H1 (cell line): ENCODE measurements around the gene DHX9. TPM values are rescaled to one million over a fixed set of nuclear protein-coding genes. Genes with fewer than 3 reads are reported as not detected.

ENCODE experiments used
- CTCF ChIA-PET: fragments of 300-600 bp; sonication (Branson Sonifier 250); formaldehyde crosslinking; loops from one replicate; lab custom pipeline; 2021; ENCODE audit not compliant: partially characterized antibody; lab: Charles Lee
- POLR2A ChIA-PET: fragments of 300-600 bp; sonication (Branson Sonifier 250); formaldehyde crosslinking; loops from one replicate; lab custom pipeline; 2021; ENCODE audit warnings: inconsistent platforms; ENCODE audit not compliant: partially characterized antibody; lab: Charles Lee
- DNase-seq, 2 experiments: peaks; one replicate each; pipeline versions ENCODE4 v3.0.0 to v3.0.0-alpha.2; 2010 to 2022; ENCODE audit warnings: low spot score in 2 of 2, low read depth in 1 of 2, mixed read lengths in 1 of 2
- FAIRE-seq: peaks from 2 replicates; lab custom pipeline; 2011; peaks lifted over from hg19 to GRCh38; lab: Jason Lieb, UNC
- H2AFZ ChIP-seq: 2 replicates; pipeline ENCODE4 v1.8.1; 2012; ENCODE audit warnings: low read length, inconsistent platforms
- H2AK5ac ChIP-seq: 2 replicates; pipeline ENCODE4 v1.6.1; 2013; ENCODE audit warnings: low read depth, low read length
- H2BK120ac ChIP-seq: replicated peaks from 2 replicates; pipeline ENCODE3; 2013; ENCODE audit warnings: low read depth, low read length, inconsistent platforms
- H2BK12ac ChIP-seq: 2 replicates; pipeline ENCODE4 v1.6.1; 2013; ENCODE audit warnings: low read depth, low read length
- H2BK15ac ChIP-seq: 2 replicates; pipeline ENCODE4 v1.6.1; 2013; ENCODE audit warnings: low read length
- H2BK20ac ChIP-seq: 2 replicates; pipeline ENCODE4 v1.6.1; 2013; ENCODE audit warnings: low read length
- H2BK5ac ChIP-seq: 2 replicates; pipeline ENCODE4 v1.6.1; 2013; ENCODE audit warnings: low read depth, low read length
- H3K14ac ChIP-seq: 2 replicates; pipeline ENCODE4 v1.6.1; 2013; ENCODE audit warnings: inconsistent platforms; ENCODE audit not compliant: insufficient read length
- H3K18ac ChIP-seq: 2 replicates; pipeline ENCODE4 v1.6.1; 2013; ENCODE audit warnings: low read length; ENCODE audit errors: extremely low read depth
- H3K23ac ChIP-seq: 2 replicates; pipeline ENCODE4 v1.6.1; 2013; ENCODE audit warnings: inconsistent platforms; ENCODE audit not compliant: insufficient read length
- H3K23me2 ChIP-seq: 2 replicates; pipeline ENCODE4 v1.6.1; 2013; ENCODE audit warnings: low read depth, low read length
- H3K27ac ChIP-seq: 2 replicates; pipeline ENCODE4 v1.6.1; 2011; ENCODE audit warnings: low read depth, low read length, inconsistent platforms
- H3K27me3 ChIP-seq, 4 experiments: replicated peaks in 1 of 4; 1 replicate in 1 of 4; 2 replicates in 3 of 4; pipeline versions ENCODE4 v1.6.1 to v1.8.1; 2011 to 2013; ENCODE audit warnings: low read length in 3 of 4, mild to moderate bottlenecking in 3 of 4, inconsistent platforms in 2 of 4, mixed read lengths in 2 of 4, moderate library complexity in 1 of 4; ENCODE audit not compliant: control insufficient read depth in 3 of 4, insufficient read depth in 3 of 4; ENCODE audit errors: extremely low read depth in 1 of 4
- H3K36me3 ChIP-seq, 4 experiments: 2 replicates each; pipeline versions ENCODE4 v1.6.1 to v1.8.1; 2011 to 2013; ENCODE audit warnings: mild to moderate bottlenecking in 4 of 4, low read length in 3 of 4, moderate library complexity in 2 of 4, control low read depth in 1 of 4, inconsistent platforms in 1 of 4; ENCODE audit not compliant: insufficient read depth in 4 of 4, control insufficient read depth in 2 of 4
- H3K4ac ChIP-seq: replicated peaks from 2 replicates; pipeline ENCODE3; 2013; ENCODE audit warnings: low read length, low read depth, mixed read lengths, inconsistent platforms; ENCODE audit not compliant: insufficient read length
- H3K4me1 ChIP-seq, 4 experiments: replicated peaks in 1 of 4; 1 replicate in 1 of 4; 2 replicates in 3 of 4; pipeline versions ENCODE4 v1.6.1 to v1.8.1; 2011 to 2013; ENCODE audit warnings: low read length in 3 of 4, inconsistent platforms in 2 of 4, mixed read lengths in 1 of 4; ENCODE audit not compliant: insufficient read depth in 4 of 4, control insufficient read depth in 3 of 4
- H3K4me2 ChIP-seq, 2 experiments: 2 replicates each; pipeline versions ENCODE4 v1.6.1 to v1.8.1; 2011 to 2013; ENCODE audit warnings: low read depth in 2 of 2, low read length in 2 of 2, control low read depth in 1 of 2, inconsistent platforms in 1 of 2, mild to moderate bottlenecking in 1 of 2; ENCODE audit not compliant: insufficient read depth in 1 of 2
- H3K4me3 ChIP-seq, 4 experiments: fragments of 200-600, 300-600 bp in 1 of 4; sonication (generic), shearing (Covaris generic), sonication (Bioruptor Twin) in 1 of 4; 2 replicates each; pipeline versions ENCODE4 v1.5.1 to v1.8.1; 2011 to 2016; ENCODE audit warnings: low read length in 4 of 4, low read depth in 3 of 4, control low read depth in 2 of 4, inconsistent platforms in 2 of 4, mild to moderate bottlenecking in 2 of 4, mixed read lengths in 1 of 4, moderate library complexity in 1 of 4; ENCODE audit not compliant: insufficient read depth in 2 of 4; ENCODE audit errors: extremely low read depth in 1 of 4
- H3K56ac ChIP-seq: replicated peaks from 2 replicates; pipeline ENCODE3; 2013; ENCODE audit warnings: low read depth, mild to moderate bottlenecking, mixed read lengths, low read length, inconsistent platforms; ENCODE audit not compliant: insufficient read length
- H3K79me1 ChIP-seq: 2 replicates; pipeline ENCODE4 v1.6.1; 2013; ENCODE audit warnings: low read depth, low read length, control low read depth
- H3K79me2 ChIP-seq, 2 experiments: 2 replicates each; pipeline versions ENCODE4 v1.6.1 to v1.8.1; 2012 to 2013; ENCODE audit warnings: low read length in 2 of 2, mild to moderate bottlenecking in 2 of 2, inconsistent platforms in 1 of 2; ENCODE audit not compliant: insufficient read depth in 2 of 2, control insufficient read depth in 1 of 2
- H3K9ac ChIP-seq, 4 experiments: replicated peaks in 1 of 4; 1 replicate in 1 of 4; 2 replicates in 3 of 4; pipeline versions ENCODE4 v1.6.1 to v1.8.1; 2011 to 2013; ENCODE audit warnings: low read depth in 3 of 4, low read length in 3 of 4, control low read depth in 2 of 4, mild to moderate bottlenecking in 2 of 4, moderate library complexity in 2 of 4, inconsistent platforms in 1 of 4; ENCODE audit errors: extremely low read depth in 1 of 4
- H3K9me3 ChIP-seq, 2 experiments: 2 replicates each; pipeline versions ENCODE4 v1.6.1 to v1.8.1; 2012 to 2013; ENCODE audit warnings: mild to moderate bottlenecking in 2 of 2, moderate library complexity in 2 of 2, control low read depth in 1 of 2, inconsistent platforms in 1 of 2, low read depth in 1 of 2, low read length in 1 of 2, mixed read lengths in 1 of 2; ENCODE audit not compliant: insufficient read depth in 2 of 2
- H4K20me1 ChIP-seq, 2 experiments: replicated peaks in 1 of 2; 2 replicates each; pipeline versions ENCODE3 to v1.8.1; 2011 to 2013; ENCODE audit warnings: inconsistent platforms in 2 of 2, low read length in 2 of 2, mild to moderate bottlenecking in 1 of 2; ENCODE audit not compliant: insufficient read depth in 2 of 2, control insufficient read depth in 1 of 2
- H4K5ac ChIP-seq: 2 replicates; pipeline ENCODE4 v1.6.1; 2013; ENCODE audit warnings: low read length, low read depth, mixed read lengths, inconsistent platforms; ENCODE audit not compliant: insufficient read length
- H4K8ac ChIP-seq: 2 replicates; pipeline ENCODE4 v1.8.0; 2013; ENCODE audit warnings: mild to moderate bottlenecking, moderate library complexity, low read length, inconsistent platforms; ENCODE audit not compliant: insufficient read depth; ENCODE audit errors: extremely low read depth
- H4K91ac ChIP-seq: replicated peaks from 2 replicates; pipeline ENCODE3; 2013; ENCODE audit warnings: low read length, mixed read lengths, inconsistent platforms; ENCODE audit not compliant: insufficient read length
- ASH2L ChIP-seq: fragments of 200-600, 300-600 bp; sonication (generic); IDR thresholded peaks from one replicate; pipeline ENCODE4 v1.7.1; 2017; ENCODE audit warnings: low read length
- CBX8 ChIP-seq: fragments of 300-800, 300-1000 bp; sonication (generic); IDR thresholded peaks from 2 replicates; pipeline ENCODE4 v1.7.1; 2016; ENCODE audit warnings: low read depth, low read length, borderline replicate concordance
- CEBPB ChIP-seq: IDR thresholded peaks from 2 replicates; pipeline ENCODE4 v1.6.1; 2012; ENCODE audit warnings: low read depth, low read length
- EP300 ChIP-seq, 2 experiments: IDR thresholded peaks; 1 replicate in 1 of 2; 2 replicates in 1 of 2; pipeline ENCODE4 v1.6.1; 2011 to 2012; ENCODE audit warnings: low read depth in 2 of 2, low read length in 2 of 2, mild to moderate bottlenecking in 2 of 2, borderline replicate concordance in 1 of 2, inconsistent platforms in 1 of 2, moderate library complexity in 1 of 2
- MAFK ChIP-seq: IDR thresholded peaks from 2 replicates; pipeline ENCODE4 v1.6.1; 2012; ENCODE audit warnings: low read depth, mild to moderate bottlenecking, improper control_type of control experiment, low read length
- NANOG ChIP-seq: IDR thresholded peaks from 2 replicates; pipeline ENCODE4 v1.6.1; 2011; ENCODE audit warnings: low read length, low read depth, mild to moderate bottlenecking, inconsistent platforms; ENCODE audit not compliant: insufficient read depth, poor library complexity, severe bottlenecking
- PHF8 ChIP-seq: fragments of 200-600 bp; sonication (generic); conservative IDR thresholded peaks from 2 replicates; pipeline ENCODE4 v1.7.1; 2012; ENCODE audit warnings: low read depth, mild to moderate bottlenecking, inconsistent platforms, low read length, moderate library complexity
- POLR2AphosphoS5 ChIP-seq: IDR thresholded peaks from 2 replicates; pipeline ENCODE4 v1.6.1; 2011; ENCODE audit warnings: low read depth, low read length
- RBBP5 ChIP-seq: IDR thresholded peaks from 2 replicates; pipeline ENCODE4 v1.7.1; 2012; ENCODE audit warnings: low read depth, mild to moderate bottlenecking, inconsistent platforms, low read length, moderate library complexity, borderline replicate concordance
- RXRA ChIP-seq: IDR thresholded peaks from 2 replicates; pipeline ENCODE4 v1.6.1; 2011; ENCODE audit warnings: low read depth, mild to moderate bottlenecking, low read length, moderate library complexity; ENCODE audit not compliant: insufficient read depth
- SIN3A ChIP-seq, 2 experiments: IDR thresholded peaks in 1 of 2; conservative IDR thresholded peaks in 1 of 2; 2 replicates each; pipeline ENCODE4 v1.6.1; 2011 to 2012; ENCODE audit warnings: low read length in 2 of 2, improper control_type of control experiment in 1 of 2, low read depth in 1 of 2, mild to moderate bottlenecking in 1 of 2
- SP1 ChIP-seq: IDR thresholded peaks from 2 replicates; pipeline ENCODE4 v1.6.1; 2011; ENCODE audit warnings: low read depth, low read length
- ZNF274 ChIP-seq: IDR thresholded peaks from 2 replicates; pipeline ENCODE4 v1.7.0; 2012; ENCODE audit warnings: low read length, borderline replicate concordance; ENCODE audit errors: extremely low read depth
- polyA plus RNA-seq, 7 experiments: library from polyadenylated mRNA; depleted of rRNA in 3 of 7; stranded (reverse) in 5 of 7; unstranded in 2 of 7; fragments of >200 nt in 5 of 7; fragments of 200-250 nt in 2 of 7; gene quantifications; 1 replicate in 5 of 7; 2 replicates in 1 of 7; 4 replicates in 1 of 7; pipeline versions ENCODE4 v1.2.1 to v1.2.3, GENCODE V29; 2011 to 2013; ENCODE audit warnings: missing spikeins in 2 of 7, mixed read lengths in 2 of 7
- total RNA-seq: library from RNA; stranded (reverse); fragmentation: NEBNext Ultra II Directional; extraction: Animal tissue kit (Norgen Biotek cat#: 25700); gene quantifications from 2 replicates; pipeline ENCODE4 v1.2.1, GENCODE V29; 2021
- TF ChIP-seq, protein P1 (sequence below): IDR thresholded peaks from 2 replicates; pipeline ENCODE4 v1.6.1; 2011; ENCODE audit warnings: low read depth, mild to moderate bottlenecking, low read length; ENCODE audit not compliant: insufficient read depth

Gene DHX9
- total and polyA plus RNA-seq, 2 of the 8 experiments (the other 6 are each of a cell fraction or from before 2014, with no cell fraction given), result 153 to 333 TPM

DNA sequence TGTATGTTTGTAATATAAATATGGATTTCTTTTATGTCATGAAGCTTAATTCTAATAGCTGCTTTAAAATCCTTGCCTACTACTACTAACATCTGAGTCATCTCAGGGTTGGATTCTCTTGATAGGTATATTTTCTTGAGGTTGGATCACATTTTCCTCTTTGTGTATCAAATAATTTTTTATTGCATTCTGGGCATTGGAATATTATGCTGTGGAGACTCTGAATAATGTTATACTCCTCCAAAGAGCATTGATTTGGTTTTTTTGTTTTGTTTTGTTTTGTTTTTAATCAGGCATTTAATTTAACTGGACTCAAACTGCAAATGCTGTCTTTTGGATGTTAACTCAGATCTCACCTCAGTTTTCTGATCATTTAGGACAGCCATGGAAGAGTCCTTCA lies 8.0 kb downstream of the DHX9 start:
- peaks cover 31 to 55% of the 10 kb centered on the region in 2 experiments for H4K20me1 ChIP-seq
- no peak overlapping the region for H3K23ac ChIP-seq
- no peak overlapping the region for H3K9ac ChIP-seq
- H4K8ac ChIP-seq, result no peak overlapping the region
- no peak overlapping the region for H3K27ac ChIP-seq
- H3K23me2 ChIP-seq, result no peaks in the 10 kb centered on the region
- POLR2A ChIA-PET, result interaction anchor here (1.4 to 7.9 kb wide), 7 partner anchors 8 to 47 kb away, joined by 3 to 93 read pairs (median 26); no protein-coding TSS in a partner anchor
- CTCF ChIA-PET, result interaction anchor here (2.0 kb wide), 1 partner anchor 36 kb away, joined by 8 read pairs; no protein-coding TSS in a partner anchor
- peaks cover 42 to 100% of the 10 kb centered on the region in 2 experiments for H3K79me2 ChIP-seq
- H3K4me2 ChIP-seq, result no peak overlapping the region
- H2BK5ac ChIP-seq, result no peak overlapping the region
- H4K91ac ChIP-seq, result no peak overlapping the region
- H3K27me3 ChIP-seq, result no peaks in the 10 kb centered on the region
- no peak overlapping the region for H3K56ac ChIP-seq
- DNase-seq, result no peak
- H2BK20ac ChIP-seq, result no peak overlapping the region
- H3K18ac ChIP-seq, result no peak overlapping the region
- no peak overlapping the region for H3K4ac ChIP-seq
- peaks cover 6% of the 10 kb centered on the region for H3K79me1 ChIP-seq
- peaks cover 27 to 97% (median 62%) of the 10 kb centered on the region in 4 experiments for H3K36me3 ChIP-seq
- H2BK15ac ChIP-seq, result no peak overlapping the region
- no peak overlapping the region for H2BK120ac ChIP-seq
- peaks cover 0 to 11% (median 4%) of the 10 kb centered on the region in 4 experiments; a peak in 3 of 7 replicates for H3K4me1 ChIP-seq
- H4K5ac ChIP-seq, result no peak overlapping the region
- H3K14ac ChIP-seq, result no peak overlapping the region
- H3K4me3 ChIP-seq, result no peak overlapping the region
- FAIRE-seq, result no peak
- H3K9me3 ChIP-seq, result no peaks in the 10 kb centered on the region
- no peak overlapping the region for H2AK5ac ChIP-seq
- no peak overlapping the region for H2BK12ac ChIP-seq
- H2AFZ ChIP-seq, result no peak overlapping the region
- TF ChIP-seq CEBPB (no peak), SP1 (no peak), RBBP5 (no peak), MAFK (no peak), PHF8 (no peak), EP300 (IDR thresholded peaks at IDR 0.05; ENCODE audit: borderline replicate concordance in 1 of 2, low read depth in 2 of 2, low read length in 2 of 2) (no peak), ZNF274 (no peak), RXRA (no peak), CBX8 (no peak), ASH2L (no peak), SIN3A (conservative IDR thresholded peaks at IDR 0.05 in 1 of 2, IDR thresholded peaks at IDR 0.05 in 1 of 2; ENCODE audit: low read depth in 1 of 2, low read length in 2 of 2) (no peak), POLR2AphosphoS5 (no peak), NANOG (no peak)
- TF ChIP-seq, protein P1, sequence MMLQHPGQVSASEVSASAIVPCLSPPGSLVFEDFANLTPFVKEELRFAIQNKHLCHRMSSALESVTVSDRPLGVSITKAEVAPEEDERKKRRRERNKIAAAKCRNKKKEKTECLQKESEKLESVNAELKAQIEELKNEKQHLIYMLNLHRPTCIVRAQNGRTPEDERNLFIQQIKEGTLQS, result no peak
